SK-N-SH treated with all-trans-retinoic acid at 6 μM for 48 hours (cell line): ENCODE measurements around the gene ARRB1.

Experiments used
- ATAC-seq: fragments of 200-7000 bp; cut with Tn5 transposase; 3 replicates; pipeline ENCODE4 v1.9.1; 2020; ENCODE audit warnings: mild to moderate bottlenecking, moderate library complexity
- BACH2 ChIP-seq: fragments of 250-450 bp; sonication (Bioruptor Pico); IDR thresholded peaks from 2 replicates; pipeline ENCODE4 v1.9.0; 2021; ENCODE audit warnings: mild to moderate bottlenecking, borderline replicate concordance
- CREB5 ChIP-seq: fragments of 250-450 bp; sonication (Bioruptor Pico); IDR thresholded peaks from 2 replicates; pipeline ENCODE4 v1.5.1; 2020; ENCODE audit warnings: low read depth, mild to moderate bottlenecking, moderate library complexity
- CSDC2 ChIP-seq: fragments of 250-450 bp; sonication (Bioruptor Pico); IDR thresholded peaks from 2 replicates; pipeline ENCODE4 v1.5.0; 2020; ENCODE audit warnings: mild to moderate bottlenecking, moderate library complexity
- CSRNP3 ChIP-seq: fragments of 250-450 bp; sonication (Bioruptor Pico); IDR thresholded peaks from 2 replicates; pipeline ENCODE4 v1.5.1; 2021; ENCODE audit warnings: mild to moderate bottlenecking, moderate library complexity
- GLIS3 ChIP-seq: fragments of 250-450 bp; sonication (Bioruptor Pico); IDR thresholded peaks from 2 replicates; pipeline ENCODE4 v1.5.0; 2020; ENCODE audit warnings: mild to moderate bottlenecking, moderate library complexity
- ISL1 ChIP-seq: fragments of 250-450 bp; sonication (Bioruptor Pico); IDR thresholded peaks from 2 replicates; pipeline ENCODE4 v2.1.2; 2022; ENCODE audit warnings: mild to moderate bottlenecking, moderate library complexity
- OSR1 ChIP-seq: fragments of 250-450 bp; sonication (Bioruptor Pico); IDR thresholded peaks from 2 replicates; pipeline ENCODE4 v1.8.0; 2022; ENCODE audit warnings: moderate library complexity, mild to moderate bottlenecking, inconsistent platforms
- POU6F1 ChIP-seq: fragments of 250-450 bp; sonication (Bioruptor Pico); IDR thresholded peaks from 2 replicates; pipeline ENCODE4 v1.8.0; 2021; ENCODE audit warnings: low read depth, mild to moderate bottlenecking, moderate library complexity, borderline replicate concordance
- PPARA ChIP-seq: fragments of 250-450 bp; sonication (Bioruptor Pico); IDR thresholded peaks from 2 replicates; pipeline ENCODE4 v1.5.0; 2020; ENCODE audit warnings: mild to moderate bottlenecking, borderline replicate concordance
- RARB ChIP-seq: fragments of 250-450 bp; sonication (Bioruptor Pico); IDR thresholded peaks from 2 replicates; pipeline ENCODE4 v1.8.0; 2021; ENCODE audit warnings: mild to moderate bottlenecking, moderate library complexity
- SNAI2 ChIP-seq: fragments of 250-450 bp; sonication (Bioruptor Pico); IDR thresholded peaks from 2 replicates; pipeline ENCODE4 v1.5.0; 2020; ENCODE audit warnings: mild to moderate bottlenecking, moderate library complexity
- TSHZ2 ChIP-seq: fragments of 250-450 bp; sonication (Bioruptor Pico); IDR thresholded peaks from 2 replicates; pipeline ENCODE4 v1.5.0; 2020; ENCODE audit warnings: mild to moderate bottlenecking, moderate library complexity
- ZC3H10 ChIP-seq: fragments of 250-450 bp; sonication (Bioruptor Pico); IDR thresholded peaks from 2 replicates; pipeline ENCODE4 v1.5.1; 2021; ENCODE audit warnings: mild to moderate bottlenecking, moderate library complexity
- ZFP3 ChIP-seq: fragments of 250-450 bp; sonication (Bioruptor Pico); IDR thresholded peaks from 2 replicates; pipeline ENCODE4 v1.5.0; 2020; ENCODE audit warnings: mild to moderate bottlenecking, moderate library complexity
- ZFP30 ChIP-seq: fragments of 450-650 bp; formaldehyde crosslinking; IDR thresholded peaks from 2 replicates; pipeline ENCODE4 v1.5.0; 2022; ENCODE audit warnings: mild to moderate bottlenecking, moderate library complexity
- ZNF565 ChIP-seq: fragments of 450-650 bp; formaldehyde crosslinking; conservative IDR thresholded peaks from 2 replicates; pipeline ENCODE4 v1.5.0; 2020; ENCODE audit warnings: low read depth, mild to moderate bottlenecking, moderate library complexity
- ZNF8 ChIP-seq: fragments of 450-650 bp; formaldehyde crosslinking; IDR thresholded peaks from 2 replicates; pipeline ENCODE4 v1.5.0; 2020; ENCODE audit warnings: mild to moderate bottlenecking, moderate library complexity

Gene ARRB1

GRCh38 chr11:75233754-75234172 lies 117.7 kb downstream of the ARRB1 start:
- ATAC-seq, result peak; percentile 49; the same call in 2 of the 3 replicates

GRCh38 chr11:75230621-75231020 lies 120.8 kb downstream of the ARRB1 start:
- TF ChIP-seq OSR1 (CRISPR knock-in tag), result no peak
- TF ChIP-seq ZFP30 (CRISPR knock-in tag), result no peak
- no peak for TF ChIP-seq ZNF565 (CRISPR knock-in tag)
- no peak for TF ChIP-seq GLIS3 (CRISPR knock-in tag)
- TF ChIP-seq ZNF8 (CRISPR knock-in tag), result no peak
- TF ChIP-seq, all 23 proteins: peak for 0
- ATAC-seq, result no peak

More at GRCh38 chr11:75233754-75234172, 117.7 kb downstream of the ARRB1 start:
- no peak for TF ChIP-seq BACH2 (CRISPR knock-in tag)
- TF ChIP-seq ZC3H10 (CRISPR knock-in tag), result no peak
- peak; percentile 60; the same call in 1 of the 2 replicates for TF ChIP-seq ZFP3 (CRISPR knock-in tag)
- TF ChIP-seq ZNF8 (CRISPR knock-in tag), result no peak
- peak; percentile 61; the same call in 1 of the 2 replicates for TF ChIP-seq CSDC2 (CRISPR knock-in tag)
- no peak for TF ChIP-seq CSRNP3 (CRISPR knock-in tag)
- no peak for TF ChIP-seq CREB5
- no peak for TF ChIP-seq TSHZ2
- 0 out of 2 replicates have a peak, but pooled peaks have one; percentile 27 for TF ChIP-seq SNAI2 (CRISPR knock-in tag)
- no peak for TF ChIP-seq OSR1 (CRISPR knock-in tag)
- TF ChIP-seq ZFP30 (CRISPR knock-in tag), result no peak
- peak; percentile 19; the same call in 1 of the 2 replicates for TF ChIP-seq ISL1
- TF ChIP-seq PPARA, result no peak

- ATAC-seq, result no peak
- no peak for TF ChIP-seq ISL1
- no peak for TF ChIP-seq GLIS3 (CRISPR knock-in tag)
- TF ChIP-seq CREB5, result no peak
- no peak for TF ChIP-seq BACH2 (CRISPR knock-in tag)
- TF ChIP-seq RARB (CRISPR knock-in tag), result no peak
- no peak for TF ChIP-seq ZFP30 (CRISPR knock-in tag)
- no peak for TF ChIP-seq TSHZ2
- no peak for TF ChIP-seq OSR1 (CRISPR knock-in tag)
- no peak for TF ChIP-seq ZFP3 (CRISPR knock-in tag)
- TF ChIP-seq SNAI2 (CRISPR knock-in tag), result no peak
- TF ChIP-seq ZC3H10 (CRISPR knock-in tag), result no peak
- no peak for TF ChIP-seq POU6F1
- TF ChIP-seq, all 23 proteins: peak for 0
These were observed 122.0 kb downstream of the ARRB1 start for GRCh38 chr11:75229466-75229865.
